GM12801 (cell line): Measurements from ENCODE around the gene MRM1.

ENCODE experiments used
- TF ChIP-seq, protein P1 (sequence below): IDR thresholded peaks from one replicate; pipeline ENCODE4 v1.5.1; 2011; ENCODE audit warnings: control low read depth; ENCODE audit not compliant: insufficient read length; ENCODE audit errors: extremely low read depth

The MRM1 gene

DNA sequence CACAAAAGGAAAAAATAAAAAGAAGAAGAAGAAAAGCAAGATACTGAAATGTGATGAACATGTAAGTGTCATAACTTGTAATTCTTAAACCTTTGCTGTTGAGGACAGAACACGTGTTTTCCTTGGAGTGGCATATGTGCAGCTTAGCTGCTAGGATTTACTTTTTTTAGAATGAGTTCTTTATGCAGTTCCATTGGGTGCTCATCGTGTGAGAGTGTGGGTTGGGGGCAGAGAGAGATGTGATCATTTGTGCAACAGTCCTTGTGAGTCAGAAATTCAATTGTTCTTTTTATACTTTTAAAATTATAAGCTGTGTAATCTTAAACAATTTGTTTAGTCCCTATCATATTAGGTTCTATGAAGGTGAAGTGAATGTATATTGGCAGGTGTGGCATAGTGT is 15.2 kb upstream of the MRM1 start:
- TF ChIP-seq, protein P1, sequence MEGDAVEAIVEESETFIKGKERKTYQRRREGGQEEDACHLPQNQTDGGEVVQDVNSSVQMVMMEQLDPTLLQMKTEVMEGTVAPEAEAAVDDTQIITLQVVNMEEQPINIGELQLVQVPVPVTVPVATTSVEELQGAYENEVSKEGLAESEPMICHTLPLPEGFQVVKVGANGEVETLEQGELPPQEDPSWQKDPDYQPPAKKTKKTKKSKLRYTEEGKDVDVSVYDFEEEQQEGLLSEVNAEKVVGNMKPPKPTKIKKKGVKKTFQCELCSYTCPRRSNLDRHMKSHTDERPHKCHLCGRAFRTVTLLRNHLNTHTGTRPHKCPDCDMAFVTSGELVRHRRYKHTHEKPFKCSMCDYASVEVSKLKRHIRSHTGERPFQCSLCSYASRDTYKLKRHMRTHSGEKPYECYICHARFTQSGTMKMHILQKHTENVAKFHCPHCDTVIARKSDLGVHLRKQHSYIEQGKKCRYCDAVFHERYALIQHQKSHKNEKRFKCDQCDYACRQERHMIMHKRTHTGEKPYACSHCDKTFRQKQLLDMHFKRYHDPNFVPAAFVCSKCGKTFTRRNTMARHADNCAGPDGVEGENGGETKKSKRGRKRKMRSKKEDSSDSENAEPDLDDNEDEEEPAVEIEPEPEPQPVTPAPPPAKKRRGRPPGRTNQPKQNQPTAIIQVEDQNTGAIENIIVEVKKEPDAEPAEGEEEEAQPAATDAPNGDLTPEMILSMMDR: no peak

DNA sequence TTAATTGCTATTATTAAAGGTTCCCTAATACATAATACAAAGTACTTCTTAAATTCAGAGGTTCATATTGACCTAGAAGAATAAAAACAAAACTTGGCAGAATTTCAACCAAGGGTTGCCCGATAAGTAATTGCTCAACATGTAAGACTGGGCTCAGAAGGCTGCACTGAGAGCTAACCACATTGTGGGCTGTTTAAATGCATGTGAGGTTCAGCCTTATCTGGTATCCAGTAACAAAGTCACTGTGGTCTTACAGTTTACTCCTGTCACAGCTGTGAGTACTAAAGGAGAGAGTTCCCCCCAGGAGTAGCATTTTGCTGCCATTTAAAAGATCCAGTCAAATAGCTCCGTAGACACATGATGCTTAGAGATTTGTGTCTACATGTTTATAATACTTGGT is 11.3 kb upstream of the MRM1 start:
- TF ChIP-seq, protein P1: no peak

DNA sequence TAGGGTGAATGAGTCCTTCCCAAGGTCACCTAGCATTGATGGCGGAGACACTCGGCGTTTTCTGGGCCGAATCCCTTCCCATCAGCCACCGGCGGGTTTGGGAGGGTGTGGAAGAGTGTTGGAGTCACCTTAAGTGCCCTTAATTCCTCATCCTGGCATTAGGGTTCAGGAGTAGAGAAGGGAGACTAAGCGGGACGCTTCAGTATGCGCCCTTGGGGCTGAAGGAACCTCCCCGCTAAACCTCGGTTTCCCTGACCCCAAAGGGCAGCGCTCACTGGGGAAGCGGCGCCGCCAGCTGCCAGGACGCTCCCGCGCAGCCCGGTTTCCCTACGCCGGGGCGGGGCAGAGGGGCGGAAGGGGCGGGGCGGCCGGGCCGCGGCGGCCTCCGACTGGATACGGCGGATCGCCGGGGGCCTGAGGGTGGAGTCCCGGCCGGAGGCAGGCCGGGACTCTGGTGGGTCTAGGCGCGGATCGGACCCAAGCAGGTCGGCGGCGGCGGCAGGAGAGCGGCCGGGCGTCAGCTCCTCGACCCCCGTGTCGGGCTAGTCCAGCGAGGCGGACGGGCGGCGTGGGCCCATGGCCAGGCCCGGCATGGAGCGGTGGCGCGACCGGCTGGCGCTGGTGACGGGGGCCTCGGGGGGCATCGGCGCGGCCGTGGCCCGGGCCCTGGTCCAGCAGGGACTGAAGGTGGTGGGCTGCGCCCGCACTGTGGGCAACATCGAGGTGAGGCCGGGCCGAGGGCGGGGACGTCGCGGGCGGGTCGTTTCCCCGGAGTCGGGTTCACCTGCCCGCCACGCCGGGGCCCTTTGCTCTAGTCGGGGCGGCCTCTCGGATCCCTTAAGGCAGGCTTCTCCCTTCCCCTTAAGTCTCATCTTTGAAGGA is 9.7 kb upstream of the MRM1 start, which contains the start of gene DHRS11:
DHRS11 (plus strand) TSS at position 446 of the 882 bp plus-strand sequence; CDS start at position 577, 131 bp downstream.
- TF ChIP-seq, protein P1: no peak

DNA sequence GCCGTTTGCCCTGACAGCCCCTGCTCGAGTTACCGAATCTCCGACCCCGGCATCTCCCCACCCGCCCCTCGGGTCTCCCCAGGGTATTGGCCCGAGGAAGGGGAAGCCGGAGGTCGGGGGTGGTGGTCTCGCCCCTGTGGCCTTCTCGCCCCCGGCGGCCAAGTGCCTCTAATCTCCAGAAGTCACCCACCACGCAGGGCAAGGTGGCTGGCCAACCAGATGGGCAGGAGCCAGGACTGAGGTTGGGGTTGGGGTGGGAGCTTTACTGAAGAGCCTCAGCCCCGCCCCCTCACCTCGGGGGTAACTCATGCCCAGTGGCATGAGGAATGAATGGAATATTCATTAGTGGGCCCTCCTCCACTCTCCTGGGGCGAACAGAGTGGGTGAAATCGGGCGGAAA is 9.1 kb upstream of the MRM1 start:
- TF ChIP-seq, protein P1: no peak

DNA sequence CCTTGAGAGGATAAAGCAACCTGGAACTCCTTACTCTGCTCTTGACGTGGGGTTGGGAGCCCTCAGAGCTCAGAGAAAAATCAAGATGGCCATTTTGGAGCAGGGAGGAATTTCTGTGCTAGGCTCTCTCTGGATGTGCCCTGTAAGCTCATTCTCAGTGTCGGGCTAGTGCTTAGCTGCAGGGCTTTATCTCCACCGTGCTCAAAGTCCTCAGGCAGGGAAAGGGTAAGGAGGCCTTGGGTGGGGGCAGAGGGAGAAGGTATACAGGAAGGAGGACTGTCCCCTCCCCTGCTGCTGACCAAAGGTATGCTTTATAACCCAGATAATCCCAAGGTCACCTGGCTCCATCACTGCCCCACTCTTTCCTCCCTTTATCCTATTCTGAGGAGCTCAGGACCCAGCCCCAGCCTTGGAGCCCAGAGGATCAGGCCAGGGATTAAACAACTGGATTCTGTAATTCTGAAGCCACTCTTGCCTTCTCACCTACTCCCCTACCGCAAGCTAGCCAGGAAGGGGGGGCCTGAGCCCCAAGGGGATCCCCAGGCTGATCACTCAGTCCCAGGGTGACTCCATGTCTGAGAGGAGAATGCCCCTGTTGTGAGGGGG is 8.6 kb upstream of the MRM1 start:
- TF ChIP-seq, protein P1: no peak

DNA sequence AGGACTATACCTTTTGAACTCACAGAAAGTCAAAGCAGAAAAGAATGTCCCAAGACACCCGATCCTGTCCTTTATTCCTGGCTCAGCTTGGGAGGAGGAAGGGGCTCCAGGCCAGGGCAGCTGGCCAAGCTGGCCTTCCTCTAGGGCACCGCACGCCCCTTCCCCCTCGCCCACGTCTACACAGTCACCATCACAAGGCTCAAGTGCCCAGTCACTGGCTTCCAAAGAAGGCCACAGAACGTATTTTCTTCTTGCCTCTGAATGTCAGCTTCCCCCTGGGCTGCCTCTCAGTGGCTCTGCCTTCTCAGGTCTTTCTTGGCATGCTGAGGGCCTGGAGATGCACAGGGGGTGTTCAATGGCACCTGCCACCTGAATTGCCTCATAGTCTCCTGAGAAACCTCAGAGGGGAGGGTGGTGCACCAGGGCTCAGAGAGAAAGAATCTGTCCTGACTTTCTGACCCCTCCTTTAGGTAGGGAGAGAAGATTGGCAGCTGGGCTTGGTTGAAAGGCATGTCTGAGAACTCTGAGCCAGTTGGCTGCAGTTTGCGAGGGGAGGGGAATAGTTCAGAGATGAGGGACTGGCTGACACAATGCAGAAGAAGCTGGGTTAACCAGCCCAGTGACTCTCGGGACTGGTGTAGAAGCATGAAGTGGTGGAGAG is 7.6 kb upstream of the MRM1 start:
- TF ChIP-seq, protein P1: no peak
